Mesodermal cell (in vitro differentiated cells): ENCODE results near the gene BRI3BP.

Experiments used
- H3K27ac ChIP-seq: 2 replicates; pipeline ENCODE4 v1.7.0; 2013; ENCODE audit warnings: mild to moderate bottlenecking, low read depth, low read length, moderate library complexity; ENCODE audit not compliant: severe bottlenecking
- H3K36me3 ChIP-seq: 2 replicates; pipeline ENCODE4 v1.7.1; 2013; ENCODE audit warnings: mild to moderate bottlenecking, low read length, moderate library complexity; ENCODE audit not compliant: control insufficient read depth, insufficient read depth
- H3K4me1 ChIP-seq: one replicate; pipeline ENCODE4 v1.7.1; 2013; ENCODE audit warnings: mild to moderate bottlenecking, low read length; ENCODE audit not compliant: insufficient read depth, control insufficient read depth, poor library complexity, severe bottlenecking
- H3K4me3 ChIP-seq: 2 replicates; pipeline ENCODE4 v1.7.0; 2013; ENCODE audit warnings: low read length, control low read depth, mild to moderate bottlenecking; ENCODE audit not compliant: insufficient read depth, poor library complexity, severe bottlenecking; ENCODE audit errors: extremely low read depth
- H3K9me3 ChIP-seq: 2 replicates; pipeline ENCODE4 v1.7.1; 2013; ENCODE audit warnings: mild to moderate bottlenecking, low read length, moderate library complexity; ENCODE audit not compliant: control insufficient read depth
- WGBS, 2 experiments: methylation state at CpG; one replicate each; pipeline ENCODE4 v1.1.5; 2013; ENCODE audit warnings: missing lambda C conversion rate in 2 of 2; ENCODE audit not compliant: insufficient coverage in 2 of 2; 5-methylcytosine and 5-hydroxymethylcytosine counted together

BRI3BP gene

GRCh38 chr12:125001636-125002035 lies 8.2 kb downstream of the BRI3BP start:
- whole genome bisulfite sequencing, 2 experiments = 92 to 95% methylated on average over 2 of the region's 3 CpGs
- Histone ChIP-seq H3K9me3 (no peaks in the 10 kb centered on the region), H3K4me1 (no peaks in the 10 kb centered on the region), H3K27ac (no peak overlapping the region), H3K36me3 (no peaks in the 10 kb centered on the region), H3K4me3 (no peak overlapping the region)

DNA sequence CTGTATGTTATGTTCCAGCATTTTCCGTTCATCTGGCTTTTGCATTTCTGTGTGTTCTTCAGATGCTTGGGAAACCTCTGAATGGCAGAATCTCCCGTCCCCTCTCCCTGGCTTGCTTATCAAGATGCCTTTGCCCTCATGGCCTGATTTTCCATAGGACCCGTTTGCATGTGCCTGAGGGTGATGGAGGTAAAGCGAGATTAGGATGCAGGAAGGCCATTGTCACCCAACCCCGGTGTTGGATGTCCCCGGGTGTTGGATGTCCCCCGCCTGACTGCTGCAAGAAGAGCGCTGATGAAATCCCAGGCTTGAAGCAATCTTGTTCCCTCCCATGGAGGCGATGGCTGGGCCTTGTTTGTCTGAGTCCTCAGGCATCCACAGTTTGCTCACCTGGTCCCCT lies 9.6 kb downstream of the BRI3BP start:
- Histone ChIP-seq H3K4me1 (no peaks in the 10 kb centered on the region), H3K36me3 (no peaks in the 10 kb centered on the region)
- 76 to 95% methylated on average over 6 to 7 of the region's 9 CpGs for WGBS, 2 experiments

DNA sequence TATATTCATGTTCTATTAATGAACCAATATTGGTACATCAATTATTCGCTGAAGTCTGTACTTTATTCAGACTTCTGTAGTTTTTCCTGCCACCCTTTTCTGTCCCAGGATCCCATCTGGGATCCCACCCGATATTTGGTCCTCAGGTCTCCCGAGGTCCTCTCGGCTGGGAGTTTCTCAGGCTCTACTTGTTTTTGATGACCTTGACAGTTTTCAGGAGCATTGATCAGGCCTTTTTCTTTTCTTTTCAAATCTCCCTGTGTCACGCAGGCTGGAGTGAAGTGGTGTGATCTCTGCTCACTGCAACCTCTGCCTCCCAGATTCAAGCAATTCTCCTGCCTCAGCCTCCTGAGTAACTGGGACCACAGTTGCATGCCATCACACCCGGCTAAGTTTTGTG lies 11.2 kb downstream of the BRI3BP start:
- Histone ChIP-seq H3K36me3 (no peaks in the 10 kb centered on the region), H3K27ac (no peak overlapping the region), H3K4me1 (no peaks in the 10 kb centered on the region), H3K4me3 (no peak overlapping the region), H3K9me3 (no peaks in the 10 kb centered on the region)
- 92 to 97% methylated on average over 5 to 6 of the region's 6 CpGs for WGBS, 2 experiments

More for the DNA sequence above, 9.6 kb downstream of the BRI3BP start:
- H3K9me3 ChIP-seq = no peaks in the 10 kb centered on the region
- no peak overlapping the region for H3K4me3 ChIP-seq
- H3K27ac ChIP-seq = no peak overlapping the region

- Histone ChIP-seq H3K4me1 (no peaks in the 10 kb centered on the region), H3K9me3 (no peaks in the 10 kb centered on the region), H3K27ac (no peak overlapping the region), H3K36me3 (no peaks in the 10 kb centered on the region), H3K4me3 (no peak overlapping the region)
- 93 to 95% methylated on average over 14 of the region's 14 CpGs for WGBS, 2 experiments
Observed at GRCh38 chr12:125005652-125006051, 12.2 kb downstream of the BRI3BP start.

- H3K4me3 ChIP-seq = no peak overlapping the region
- no peak overlapping the region for H3K27ac ChIP-seq
- H3K4me1 ChIP-seq = no peaks in the 10 kb centered on the region
- no peaks in the 10 kb centered on the region for H3K36me3 ChIP-seq
- H3K9me3 ChIP-seq = no peaks in the 10 kb centered on the region
- 92 to 93% methylated on average over 11 of the region's 11 CpGs for WGBS, 2 experiments
Observed at GRCh38 chr12:125006365-125006764, 12.9 kb downstream of the BRI3BP start.

GRCh38 chr12:125013816-125014442 lies 20.5 kb downstream of the BRI3BP start:
- no peak overlapping the region for H3K27ac ChIP-seq
- H3K4me3 ChIP-seq = no peak overlapping the region
- WGBS, 2 experiments = 91 to 94% methylated on average over 11 to 14 of the region's 14 CpGs
- peaks cover 22% of the 10 kb centered on the region for H3K36me3 ChIP-seq
- H3K9me3 ChIP-seq = no peaks in the 10 kb centered on the region
- peaks cover 6% of the 10 kb centered on the region for H3K4me1 ChIP-seq

DNA sequence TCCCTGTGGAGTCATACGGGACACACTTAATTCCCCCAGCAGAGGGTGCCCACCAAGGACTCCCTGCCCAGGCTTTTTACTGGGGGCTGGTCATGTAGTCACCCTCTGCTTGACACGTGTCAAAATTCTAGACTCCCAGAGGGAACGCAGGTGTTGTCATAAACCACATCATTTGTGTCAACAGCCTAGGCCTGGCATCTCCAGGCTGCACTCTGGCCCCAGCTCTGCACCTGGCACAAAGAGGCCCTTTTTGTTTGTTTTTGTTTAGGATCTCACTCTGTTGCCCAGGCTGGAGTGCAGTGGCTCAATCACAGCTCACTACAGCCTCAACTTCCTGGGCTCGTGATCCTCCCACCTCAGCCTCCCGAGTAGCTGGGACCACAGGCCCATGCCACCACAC lies 21.1 kb downstream of the BRI3BP start:
- Histone ChIP-seq H3K4me1 (peaks cover 6% of the 10 kb centered on the region), H3K36me3 (peaks cover 22% of the 10 kb centered on the region), H3K27ac (no peak overlapping the region), H3K4me3 (no peak overlapping the region), H3K9me3 (no peaks in the 10 kb centered on the region)
- WGBS, 2 experiments = 93 to 98% methylated on average over 4 to 5 of the region's 5 CpGs

GRCh38 chr12:125015680-125016310 lies 22.4 kb downstream of the BRI3BP start:
- Histone ChIP-seq H3K36me3 (peaks cover 22% of the 10 kb centered on the region), H3K9me3 (no peaks in the 10 kb centered on the region), H3K4me3 (no peak overlapping the region), H3K27ac (no peak overlapping the region), H3K4me1 (peaks cover 6% of the 10 kb centered on the region)
- WGBS, 2 experiments = 94 to 96% methylated on average over 23 to 24 of the region's 24 CpGs

- peaks cover 20% of the 10 kb centered on the region for H3K36me3 ChIP-seq
- 95 to 100% methylated on average over 6 to 7 of the region's 9 CpGs for WGBS, 2 experiments
- no peaks in the 10 kb centered on the region for H3K9me3 ChIP-seq
Observed at GRCh38 chr12:125017801-125018200, 24.4 kb downstream of the BRI3BP start.

GRCh38 chr12:125018356-125018755 lies 24.9 kb downstream of the BRI3BP start:
- peaks cover 14% of the 10 kb centered on the region for H3K36me3 ChIP-seq
- no peak overlapping the region for H3K4me3 ChIP-seq
- WGBS, 2 experiments = 96 to 97% methylated on average over 10 of the region's 11 CpGs
- H3K27ac ChIP-seq = no peak overlapping the region
- H3K4me1 ChIP-seq = peaks cover 6% of the 10 kb centered on the region
- peaks cover 4% of the 10 kb centered on the region for H3K9me3 ChIP-seq

More at GRCh38 chr12:125017801-125018200, 24.4 kb downstream of the BRI3BP start:
- no peak overlapping the region for H3K4me3 ChIP-seq
- H3K4me1 ChIP-seq = peaks cover 6% of the 10 kb centered on the region
- no peak overlapping the region for H3K27ac ChIP-seq

GRCh38 chr12:125021096-125021495 lies 27.7 kb downstream of the BRI3BP start:
- no peak overlapping the region for H3K4me3 ChIP-seq
- WGBS, 2 experiments = 93 to 98% methylated on average over 9 of the region's 9 CpGs
- H3K27ac ChIP-seq = no peak overlapping the region
- H3K9me3 ChIP-seq = peaks cover 4% of the 10 kb centered on the region
- peaks cover 7% of the 10 kb centered on the region for H3K36me3 ChIP-seq
- H3K4me1 ChIP-seq = no peaks in the 10 kb centered on the region
